ENCODE data around the gene HOXB3.

GRCh38 chr17:48529683-48530009, 60.4 kb downstream of the HOXB3 start:
- TF ChIP-seq REST (IDR thresholded peaks at IDR 0.05; ENCODE audit: borderline replicate concordance in 1 of 2, low read depth in 1 of 2, low read length in 2 of 2) (no peak), KDM5A (IDR thresholded peaks at IDR 0.05; ENCODE audit: borderline replicate concordance, low read length) (no peak), CTCF (CRISPR knock-in tag; IDR thresholded peaks at IDR 0.05) (no peak), TP53 (CRISPR knock-in tag; conservative IDR thresholded peaks at IDR 0.05) (no peak), TGIF2 (CRISPR knock-in tag; IDR thresholded peaks at IDR 0.05) (no peak), ZNF12 (CRISPR knock-in tag; IDR thresholded peaks at IDR 0.05) (no peak), FOXC1 (CRISPR knock-in tag; IDR thresholded peaks at IDR 0.05; ENCODE audit: borderline replicate concordance) (no peak), ZNF674 (CRISPR knock-in tag; IDR thresholded peaks at IDR 0.05; ENCODE audit: low read depth) (no peak), PBX3 (CRISPR knock-in tag; IDR thresholded peaks at IDR 0.05; ENCODE audit: borderline replicate concordance) (no peak)
